Vagina (tissue), 2 donors: ENCODE measurements around the gene ARHGAP45.

ENCODE experiments used
- POLR2A ChIP-seq, 2 donors: fragments of 450-650 bp; IDR thresholded peaks; one replicate each; pipeline ENCODE4 v1.6.1; 2017; ENCODE audit warnings: antibody characterized with exemption in 2 of 2, mild to moderate bottlenecking in 2 of 2, moderate library complexity in 2 of 2
- POLR2AphosphoS5 ChIP-seq, 2 donors: sonication (generic); formaldehyde crosslinking; IDR thresholded peaks; one replicate each; pipeline ENCODE4 v1.9.0; 2017; ENCODE audit warnings: antibody characterized with exemption in 2 of 2, mild to moderate bottlenecking in 2 of 2, low read depth in 1 of 2; ENCODE audit not compliant: insufficient read depth in 1 of 2
- TF ChIP-seq, protein P1 (sequence below), 3 experiments: fragments of 450-650 bp in 2 of 3; fragments of 200-600 bp in 1 of 3; sonication (generic) in 1 of 3; IDR thresholded peaks; one replicate each; pipeline ENCODE4 v1.5.1; 2017 to 2019; ENCODE audit warnings: antibody characterized with exemption in 3 of 3, mild to moderate bottlenecking in 2 of 3, moderate library complexity in 2 of 3

DNA sequence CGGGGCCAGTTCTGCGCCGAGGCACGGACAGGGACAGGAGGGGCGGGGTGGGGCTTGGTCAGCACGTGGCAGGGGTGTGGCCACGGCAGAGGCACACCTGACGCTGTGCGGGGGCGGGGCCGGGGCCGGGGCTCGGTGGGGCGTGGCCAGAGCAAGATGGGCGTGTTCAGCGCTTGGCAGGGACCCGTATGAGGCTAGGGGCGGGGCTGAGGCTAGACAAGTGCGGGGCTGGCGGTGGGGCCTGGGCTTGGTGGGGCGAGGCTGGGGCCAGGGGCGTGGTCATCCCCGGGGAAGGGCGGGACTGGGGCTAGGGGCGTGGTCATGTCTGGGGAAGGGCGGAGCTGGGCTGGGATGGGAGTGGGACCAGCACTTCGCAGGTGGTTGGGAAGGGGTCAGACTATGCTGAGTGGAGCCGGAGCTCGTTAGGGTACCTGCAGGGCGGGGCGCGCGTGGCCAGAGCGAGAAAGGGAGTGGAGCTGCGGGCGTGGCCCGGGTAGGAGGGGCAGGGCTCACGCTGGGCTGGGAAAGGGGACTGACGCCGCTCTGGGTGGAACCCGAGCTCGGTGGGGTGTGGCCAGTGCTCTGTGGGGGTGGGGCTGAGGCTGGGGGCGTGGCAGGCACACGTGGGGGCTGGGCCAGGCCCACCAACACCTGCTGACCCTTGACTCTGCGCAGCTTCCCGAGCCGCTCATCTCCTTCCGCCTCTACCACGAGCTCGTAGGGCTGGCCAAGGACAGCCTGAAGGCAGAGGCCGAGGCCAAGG is 15.4 kb downstream of the ARHGAP45 start:
- TF ChIP-seq, protein P1, sequence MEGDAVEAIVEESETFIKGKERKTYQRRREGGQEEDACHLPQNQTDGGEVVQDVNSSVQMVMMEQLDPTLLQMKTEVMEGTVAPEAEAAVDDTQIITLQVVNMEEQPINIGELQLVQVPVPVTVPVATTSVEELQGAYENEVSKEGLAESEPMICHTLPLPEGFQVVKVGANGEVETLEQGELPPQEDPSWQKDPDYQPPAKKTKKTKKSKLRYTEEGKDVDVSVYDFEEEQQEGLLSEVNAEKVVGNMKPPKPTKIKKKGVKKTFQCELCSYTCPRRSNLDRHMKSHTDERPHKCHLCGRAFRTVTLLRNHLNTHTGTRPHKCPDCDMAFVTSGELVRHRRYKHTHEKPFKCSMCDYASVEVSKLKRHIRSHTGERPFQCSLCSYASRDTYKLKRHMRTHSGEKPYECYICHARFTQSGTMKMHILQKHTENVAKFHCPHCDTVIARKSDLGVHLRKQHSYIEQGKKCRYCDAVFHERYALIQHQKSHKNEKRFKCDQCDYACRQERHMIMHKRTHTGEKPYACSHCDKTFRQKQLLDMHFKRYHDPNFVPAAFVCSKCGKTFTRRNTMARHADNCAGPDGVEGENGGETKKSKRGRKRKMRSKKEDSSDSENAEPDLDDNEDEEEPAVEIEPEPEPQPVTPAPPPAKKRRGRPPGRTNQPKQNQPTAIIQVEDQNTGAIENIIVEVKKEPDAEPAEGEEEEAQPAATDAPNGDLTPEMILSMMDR (IDR thresholded peaks at IDR 0.05): no peak
- TF ChIP-seq POLR2A (IDR thresholded peaks at IDR 0.05): no peak
- TF ChIP-seq POLR2AphosphoS5 (IDR thresholded peaks at IDR 0.05; ENCODE audit: insufficient read depth in 1 of 2, low read depth in 1 of 2): no peak
